WTC11 (cell line): Measurements from ENCODE around the gene CELF4. TPM values are rescaled to one million over a fixed set of nuclear protein-coding genes. Genes with fewer than 3 reads are reported as not detected.
A peak's percentile ranks its signal among the peaks of the same experiment; 100 is the strongest.

ENCODE experiments used
- ATAC-seq: fragments of 200-7000 bp; cut with Tn5 transposase; 2 replicates; pipeline ENCODE4 v1.10.0; 2021; ENCODE audit warnings: mild to moderate bottlenecking, moderate library complexity
- CTCF ChIA-PET: fragments of 300-600 bp; sonication (Branson Sonifier 250); formaldehyde crosslinking; loops from one replicate; lab custom pipeline; 2021; ENCODE audit warnings: antibody characterized with exemption; lab: Charles Lee
- POLR2A ChIA-PET: fragments of 350-600 bp; sonication (Branson Sonifier 250); formaldehyde crosslinking; loops from one replicate; lab custom pipeline; 2021; ENCODE audit warnings: antibody characterized with exemption; lab: Charles Lee
- DNase-seq: peaks from one replicate; pipeline ENCODE4 v3.0.0; 2021; ENCODE audit warnings: low spot score
- H3K27ac Mint-ChIP-seq: 2 replicates; pipeline ENCODE4 v1.8.0; 2021; ENCODE audit warnings: mixed read lengths
- H3K27me3 Mint-ChIP-seq: 2 replicates; pipeline ENCODE4 v1.8.0; 2021; ENCODE audit warnings: low read depth, mild to moderate bottlenecking, moderate library complexity, mixed read lengths
- H3K36me3 Mint-ChIP-seq: 2 replicates; pipeline ENCODE4 v1.8.0; 2021; ENCODE audit warnings: mixed read lengths
- H3K4me1 Mint-ChIP-seq: 2 replicates; pipeline ENCODE4 v1.8.0; 2022; ENCODE audit warnings: mixed read lengths
- H3K4me3 Mint-ChIP-seq: 2 replicates; pipeline ENCODE4 v1.8.0; 2021; ENCODE audit warnings: mild to moderate bottlenecking, moderate library complexity, mixed read lengths
- H3K9me3 Mint-ChIP-seq: 2 replicates; pipeline ENCODE4 v1.8.0; 2021; ENCODE audit warnings: mixed read lengths
- ATF1 ChIP-seq: sonication (generic); formaldehyde crosslinking; IDR thresholded peaks from 2 replicates; pipeline ENCODE4 v1.8.1; 2023; ENCODE audit warnings: mild to moderate bottlenecking, moderate library complexity, missing genetic modification reagents
- ATF2 ChIP-seq: sonication (generic); formaldehyde crosslinking; IDR thresholded peaks from 2 replicates; pipeline ENCODE4 v1.8.1; 2022; ENCODE audit warnings: low read depth, missing genetic modification reagents, borderline replicate concordance
- CBFB ChIP-seq: sonication (generic); formaldehyde crosslinking; IDR thresholded peaks from 2 replicates; pipeline ENCODE4 v1.8.1; 2022; ENCODE audit warnings: mild to moderate bottlenecking, low read depth, missing genetic modification reagents
- CTCF ChIP-seq: fragments of 200-600 bp; IDR thresholded peaks from 2 replicates; pipeline ENCODE4 v1.8.0; 2022; ENCODE audit warnings: antibody characterized with exemption
- E2F5 ChIP-seq: sonication (generic); formaldehyde crosslinking; IDR thresholded peaks from 2 replicates; pipeline ENCODE4 v1.8.1; 2022; ENCODE audit warnings: mild to moderate bottlenecking, moderate library complexity, missing genetic modification reagents
- FOXP4 ChIP-seq: sonication (generic); formaldehyde crosslinking; IDR thresholded peaks from 2 replicates; pipeline ENCODE4 v1.8.0; 2022; ENCODE audit warnings: mild to moderate bottlenecking, missing genetic modification reagents
- USF1 ChIP-seq: sonication (generic); formaldehyde crosslinking; IDR thresholded peaks from 2 replicates; pipeline ENCODE4 v1.8.0; 2022; ENCODE audit warnings: mild to moderate bottlenecking, missing genetic modification reagents
- ZNF232 ChIP-seq: sonication (generic); formaldehyde crosslinking; IDR thresholded peaks from 2 replicates; pipeline ENCODE4 v1.8.0; 2022; ENCODE audit warnings: mild to moderate bottlenecking, missing genetic modification reagents
- ZNF263 ChIP-seq: sonication (generic); formaldehyde crosslinking; IDR thresholded peaks from 2 replicates; pipeline ENCODE4 v1.8.1; 2022; ENCODE audit warnings: low read depth, mild to moderate bottlenecking, moderate library complexity, missing genetic modification reagents
- ZNF423 ChIP-seq: fragments of 250-450 bp; sonication (Bioruptor Pico); IDR thresholded peaks from 2 replicates; pipeline ENCODE4 v2.1.2; 2022; ENCODE audit warnings: mild to moderate bottlenecking, moderate library complexity
- ZSCAN18 ChIP-seq: fragments of 250-450 bp; sonication (Bioruptor Pico); IDR thresholded peaks from 2 replicates; pipeline ENCODE4 v2.1.2; 2022; ENCODE audit warnings: mild to moderate bottlenecking, moderate library complexity
- total RNA-seq: library from RNA; stranded (reverse); gene quantifications from 3 replicates; pipeline ENCODE4 v1.2.3, GENCODE V29; 2021

Gene CELF4
- total RNA-seq, 1 experiment from 2014 or later: 2.9 TPM

- no peak for TF ChIP-seq USF1 (CRISPR knock-in tag)
- TF ChIP-seq, all 79 proteins: peak for 0
Measured at GRCh38 chr18:37567061-37567993, 1.7 kb upstream of the CELF4 start (continued).

GRCh38 chr18:37566479-37567060 lies 972 bp upstream of the CELF4 start:
- ChIA-PET POLR2A (interaction anchor here (0.7 to 1.3 kb wide), 3 partner anchors 10 to 1408 kb away, joined by 3 read pairs; no protein-coding TSS in a partner anchor), CTCF (interaction anchor here (1.7 to 3.4 kb wide), 3 partner anchors 12 to 82 kb away, joined by 4 to 11 read pairs (median 9); no protein-coding TSS in a partner anchor)
- DNase-seq (no peak), ATAC-seq (no peak)
- Mint-ChIP-seq H3K36me3 (no peaks in the 10 kb centered on the region), H3K4me3 (peak overlapping the region; percentile 77), H3K4me1 (peaks cover 31% of the 10 kb centered on the region), H3K27me3 (peaks cover 96% of the 10 kb centered on the region), H3K27ac (no peak overlapping the region), H3K9me3 (no peaks in the 10 kb centered on the region)
- TF ChIP-seq E2F5 (no peak), ZSCAN18 (no peak), CBFB (CRISPR knock-in tag) (no peak), CTCF (no peak), ZNF423 (peak; percentile 36; the same call in 1 of the 2 replicates)

- peaks cover 25% of the 10 kb centered on the region for H3K4me1 Mint-ChIP-seq
- TF ChIP-seq ZNF263 (CRISPR knock-in tag): no peak
- TF ChIP-seq ATF1 (CRISPR knock-in tag): no peak
- no peak for TF ChIP-seq ATF2 (CRISPR knock-in tag)
- TF ChIP-seq FOXP4 (CRISPR knock-in tag): no peak
- no peak for TF ChIP-seq ZNF232
- TF ChIP-seq, all 79 proteins: peak for 0
- ChIA-PET POLR2A (interaction anchor here (0.7 to 1.3 kb wide), 2 partner anchors 10 to 1408 kb away, joined by 3 read pairs; no protein-coding TSS in a partner anchor), CTCF (interaction anchor here (2.1 to 3.4 kb wide), 2 partner anchors 13 kb away, joined by 9 to 11 read pairs; no protein-coding TSS in a partner anchor)
- DNase-seq (peak; percentile 67), ATAC-seq (peak; percentile 13)
- H3K27me3 Mint-ChIP-seq: peaks cover 93% of the 10 kb centered on the region
- no peaks in the 10 kb centered on the region for H3K36me3 Mint-ChIP-seq
- peak overlapping the region; percentile 97 for H3K4me3 Mint-ChIP-seq
- H3K27ac Mint-ChIP-seq: no peak overlapping the region
- no peaks in the 10 kb centered on the region for H3K9me3 Mint-ChIP-seq
Measured at GRCh38 chr18:37565977-37566478, 430 bp upstream of the CELF4 start.
